GM12872 (cell line): Measurements from ENCODE around the gene MAP1LC3B2.

ENCODE experiments used
- TF ChIP-seq, protein P1 (sequence below): IDR thresholded peaks from 3 replicates; pipeline ENCODE4 v1.5.1; 2011; ENCODE audit warnings: low read depth, mild to moderate bottlenecking, low read length, moderate library complexity; ENCODE audit not compliant: insufficient read depth

Gene MAP1LC3B2

DNA sequence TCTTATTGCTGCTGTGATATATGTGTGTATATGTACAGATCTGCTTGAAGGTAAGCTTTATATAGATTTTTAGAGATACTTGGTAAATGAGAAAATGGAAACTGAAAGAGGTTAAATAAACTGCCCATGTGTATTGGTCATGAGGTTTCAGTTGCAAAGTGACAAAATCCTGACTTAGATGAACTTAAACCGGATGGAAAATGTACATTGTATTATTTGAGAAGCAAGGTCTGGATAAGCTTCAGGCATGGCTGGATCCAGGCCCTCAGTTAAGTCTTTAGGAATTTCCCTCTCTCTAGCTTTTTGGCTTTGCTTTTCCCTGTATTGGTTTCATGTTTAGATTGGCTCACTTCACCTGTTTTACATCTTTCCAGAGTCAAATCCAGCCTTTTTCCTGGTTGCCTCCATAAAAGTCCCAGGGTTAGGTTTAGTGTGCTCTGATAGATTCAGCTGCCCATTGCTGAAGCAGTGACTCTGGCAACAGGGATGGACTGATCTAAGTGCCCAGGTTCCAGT lies 21.0 kb upstream of the MAP1LC3B2 start:
- TF ChIP-seq, protein P1, sequence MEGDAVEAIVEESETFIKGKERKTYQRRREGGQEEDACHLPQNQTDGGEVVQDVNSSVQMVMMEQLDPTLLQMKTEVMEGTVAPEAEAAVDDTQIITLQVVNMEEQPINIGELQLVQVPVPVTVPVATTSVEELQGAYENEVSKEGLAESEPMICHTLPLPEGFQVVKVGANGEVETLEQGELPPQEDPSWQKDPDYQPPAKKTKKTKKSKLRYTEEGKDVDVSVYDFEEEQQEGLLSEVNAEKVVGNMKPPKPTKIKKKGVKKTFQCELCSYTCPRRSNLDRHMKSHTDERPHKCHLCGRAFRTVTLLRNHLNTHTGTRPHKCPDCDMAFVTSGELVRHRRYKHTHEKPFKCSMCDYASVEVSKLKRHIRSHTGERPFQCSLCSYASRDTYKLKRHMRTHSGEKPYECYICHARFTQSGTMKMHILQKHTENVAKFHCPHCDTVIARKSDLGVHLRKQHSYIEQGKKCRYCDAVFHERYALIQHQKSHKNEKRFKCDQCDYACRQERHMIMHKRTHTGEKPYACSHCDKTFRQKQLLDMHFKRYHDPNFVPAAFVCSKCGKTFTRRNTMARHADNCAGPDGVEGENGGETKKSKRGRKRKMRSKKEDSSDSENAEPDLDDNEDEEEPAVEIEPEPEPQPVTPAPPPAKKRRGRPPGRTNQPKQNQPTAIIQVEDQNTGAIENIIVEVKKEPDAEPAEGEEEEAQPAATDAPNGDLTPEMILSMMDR, result no peak

DNA sequence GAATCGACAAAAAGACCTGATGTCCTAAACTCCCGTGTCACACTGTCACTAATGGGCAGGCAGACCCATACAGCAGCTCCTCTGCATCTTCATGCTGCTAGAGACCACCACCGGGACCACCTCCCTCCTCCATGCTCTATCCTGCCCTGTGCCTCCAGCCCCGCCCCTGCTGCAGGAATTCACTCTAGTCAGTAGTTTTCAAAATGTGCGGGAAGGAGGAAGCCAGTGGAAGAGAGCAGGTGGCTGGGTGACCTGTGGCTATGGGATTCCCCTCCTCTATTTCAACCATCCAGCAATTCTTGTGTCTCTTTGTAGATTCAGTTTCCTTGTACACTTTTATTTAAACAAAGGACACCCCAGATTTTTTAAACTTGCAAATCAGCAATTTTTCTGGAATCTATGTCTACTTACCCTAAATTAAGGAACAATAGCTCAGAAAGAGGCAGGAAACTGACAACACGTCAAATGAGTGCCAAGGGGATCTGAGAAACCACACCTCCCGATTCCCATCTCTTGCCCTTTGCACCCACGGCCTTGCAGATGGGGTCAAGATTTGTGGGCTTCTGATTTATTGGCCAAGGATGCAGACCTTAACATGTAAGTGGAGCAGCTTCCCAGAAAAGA lies 20.4 kb upstream of the MAP1LC3B2 start:
- TF ChIP-seq, protein P1, result no peak

- TF ChIP-seq, protein P1, result no peak
Observed at GRCh38 chr12:116539361-116539771, 19.8 kb upstream of the MAP1LC3B2 start.

- TF ChIP-seq, protein P1, result no peak
Observed at GRCh38 chr12:116539905-116540482, 19.2 kb upstream of the MAP1LC3B2 start.

DNA sequence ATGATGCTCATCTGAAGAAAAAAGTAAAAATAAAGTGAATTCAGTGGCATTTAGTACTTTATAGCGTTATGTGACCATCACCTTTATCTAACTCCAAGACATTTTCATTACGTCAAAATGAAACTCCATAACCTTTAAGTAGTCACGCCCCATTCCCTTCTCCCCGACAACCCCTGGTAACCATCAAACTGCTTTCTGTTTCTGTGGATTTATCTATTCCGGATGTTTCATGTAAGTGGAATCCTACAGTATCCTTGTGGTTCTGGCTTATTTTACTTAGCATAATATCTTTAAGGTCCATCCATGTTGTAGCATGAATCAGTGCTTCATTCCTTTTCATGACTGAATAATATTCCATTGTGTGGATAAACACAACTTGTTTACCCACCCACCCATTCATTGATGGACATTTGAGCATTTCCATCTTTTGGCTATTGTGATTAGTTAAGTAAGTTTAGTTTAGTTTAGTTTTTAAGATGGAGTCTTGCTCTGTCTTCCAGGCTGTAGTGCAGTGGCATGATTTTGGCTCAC lies 18.5 kb upstream of the MAP1LC3B2 start:
- TF ChIP-seq, protein P1, result no peak

DNA sequence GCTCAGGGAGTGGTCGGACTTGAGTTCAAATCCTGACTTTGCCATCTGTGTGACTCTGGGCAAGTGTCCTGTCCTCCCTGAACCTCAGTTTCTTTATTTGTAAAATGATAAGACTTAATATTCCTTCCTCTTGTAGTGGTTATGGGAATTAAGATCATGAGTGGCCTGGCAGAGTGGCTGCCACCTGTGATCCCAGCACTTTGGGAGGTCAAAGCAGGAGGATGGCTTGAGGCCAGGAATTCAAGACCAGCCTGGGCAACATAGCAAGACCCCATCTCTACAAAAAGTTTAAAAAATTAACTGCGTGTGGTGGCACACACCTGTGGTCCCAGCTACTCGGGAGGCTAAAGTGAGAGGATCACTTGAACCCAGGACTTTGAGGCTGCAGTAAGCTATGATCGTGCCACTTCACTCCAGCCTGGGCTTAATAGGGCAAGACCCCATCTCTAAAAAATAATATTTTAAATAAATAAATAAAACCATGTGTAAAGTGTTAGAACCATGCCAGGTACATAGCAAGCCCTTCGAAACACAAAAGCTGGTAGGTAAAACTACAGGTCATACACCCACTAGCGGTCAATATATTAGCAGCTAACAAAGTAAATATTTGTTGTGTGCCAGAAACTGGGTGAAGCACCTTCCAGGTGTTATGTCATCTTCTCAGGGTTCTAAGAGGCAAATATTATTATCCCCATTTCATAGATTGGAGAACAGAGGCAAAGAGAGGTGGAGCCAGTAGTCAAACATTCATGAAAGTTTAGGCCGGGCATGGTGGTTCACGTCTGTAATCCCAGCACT lies 17.4 kb upstream of the MAP1LC3B2 start:
- TF ChIP-seq, protein P1, result no peak

DNA sequence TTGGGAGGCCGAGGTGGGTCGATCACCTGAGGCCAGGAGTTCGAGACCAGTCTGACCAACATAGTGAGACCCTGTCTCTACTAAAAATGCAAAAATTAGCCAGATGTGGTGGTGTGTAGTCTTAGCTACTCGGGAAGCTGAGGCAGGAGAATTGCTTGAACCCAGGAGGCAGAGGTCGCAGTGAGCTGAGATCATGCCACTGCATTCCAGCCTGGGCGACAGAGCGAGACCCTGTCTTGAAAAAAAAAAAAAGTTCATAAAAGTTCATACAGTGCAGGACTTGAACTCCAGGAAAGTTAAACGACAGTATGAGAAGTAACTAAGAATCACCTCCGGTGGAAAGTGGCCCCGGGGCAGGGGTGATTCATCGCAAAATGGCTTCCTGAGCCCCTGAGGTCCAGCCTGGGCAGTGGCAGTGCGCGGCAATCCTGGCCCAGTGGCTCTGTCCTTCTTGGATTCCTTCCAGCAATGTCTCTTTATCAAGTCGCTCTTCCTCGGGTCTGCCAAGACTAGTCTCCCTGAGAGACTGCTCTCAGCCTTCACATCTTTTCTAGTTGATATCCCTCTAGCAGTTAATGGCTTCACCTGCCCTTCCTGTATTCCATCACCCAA lies 16.7 kb upstream of the MAP1LC3B2 start:
- TF ChIP-seq, protein P1, result no peak
